Measurements from ENCODE around the gene STK4.

- no peak for TF ChIP-seq CTCF (IDR thresholded peaks at IDR 0.05; ENCODE audit: poor library complexity, severe bottlenecking)
- no peak for TF ChIP-seq TAF1 (IDR thresholded peaks at IDR 0.05; ENCODE audit: low read depth)
- no peak for TF ChIP-seq EP300 (conservative IDR thresholded peaks at IDR 0.05; ENCODE audit: poor library complexity, severe bottlenecking)
- no peak for TF ChIP-seq MXI1 (conservative IDR thresholded peaks at IDR 0.05; ENCODE audit: poor library complexity, severe bottlenecking)
- no peak for TF ChIP-seq EZH2 (IDR thresholded peaks at IDR 0.05; ENCODE audit: borderline replicate concordance, insufficient read depth, low read length, poor library complexity, severe bottlenecking)
- no peak for TF ChIP-seq POLR2AphosphoS5 (IDR thresholded peaks at IDR 0.05)
Observed at GRCh38 chr20:45090481-45090880, 124.2 kb downstream of the STK4 start.
